IPS-15b (cell line): Measurements from ENCODE around the gene PFKFB2.

ENCODE experiments used
- H3K27me3 ChIP-seq: one replicate; pipeline ENCODE4 v1.6.1; 2013; ENCODE audit warnings: low read length; ENCODE audit not compliant: control insufficient read depth, insufficient read depth
- H3K36me3 ChIP-seq: one replicate; pipeline ENCODE4 v1.6.1; 2013; ENCODE audit warnings: low read length; ENCODE audit not compliant: control insufficient read depth, insufficient read depth
- H3K4me1 ChIP-seq: one replicate; pipeline ENCODE4 v1.6.1; 2013; ENCODE audit warnings: mild to moderate bottlenecking, low read length; ENCODE audit not compliant: control insufficient read depth, insufficient read depth
- H3K4me3 ChIP-seq: one replicate; pipeline ENCODE4 v1.5.1; 2013; ENCODE audit warnings: low read depth, low read length
- H3K9ac ChIP-seq: one replicate; pipeline ENCODE4 v1.6.1; 2013; ENCODE audit warnings: low read depth, mild to moderate bottlenecking, low read length
- H3K9me3 ChIP-seq: one replicate; pipeline ENCODE4 v1.6.1; 2013; ENCODE audit warnings: mild to moderate bottlenecking, low read length; ENCODE audit not compliant: control insufficient read depth, insufficient read depth

Gene PFKFB2

DNA sequence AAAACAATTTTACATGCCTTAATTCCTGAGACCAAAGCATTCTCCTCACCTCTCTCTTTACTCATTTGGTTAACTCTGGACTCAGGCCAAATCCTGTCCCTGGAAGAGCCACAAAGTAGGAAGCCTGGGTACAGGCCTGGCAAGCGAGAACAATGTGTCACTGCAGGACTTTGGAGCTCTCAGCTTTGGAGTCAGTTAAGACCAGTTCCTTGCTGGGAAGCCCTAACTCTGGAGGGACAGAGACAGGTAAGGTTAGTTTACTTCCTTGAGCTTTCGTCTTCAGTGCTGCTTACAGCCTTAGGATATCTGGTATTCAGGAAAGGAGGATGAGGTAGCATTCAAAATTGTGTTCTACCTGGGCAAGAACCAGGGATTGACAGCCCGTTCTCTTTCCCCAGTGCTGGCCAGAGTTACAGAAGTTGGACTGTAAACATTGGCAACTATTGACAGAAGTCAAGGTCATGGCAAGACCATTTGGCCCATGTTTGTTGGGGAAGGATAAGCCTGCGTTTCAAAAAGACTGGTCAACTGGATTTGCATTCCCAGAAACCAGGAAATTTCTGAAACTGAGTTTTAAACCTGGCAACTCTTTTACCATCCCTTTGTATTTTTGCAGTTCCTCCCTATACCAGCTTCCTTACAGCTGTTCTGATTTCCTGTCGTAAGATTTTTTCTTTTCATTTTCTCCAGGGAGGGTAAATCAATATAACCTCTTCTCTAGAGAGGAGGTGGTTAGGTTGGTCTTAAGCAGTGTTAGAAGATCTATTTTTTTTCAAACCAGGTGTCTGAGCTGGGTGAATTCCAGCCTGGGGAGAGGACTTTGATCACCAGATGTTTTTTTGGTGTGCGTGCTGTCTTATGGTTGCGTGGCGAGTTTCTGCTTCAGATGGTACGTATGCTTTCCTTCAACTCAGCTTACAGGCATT is 35.9 kb downstream of the PFKFB2 start, which contains the start of gene C4BPB:
Gene C4BPB, plus strand, starts transcription at position 160 of the 926 bp plus-strand sequence. Its CDS starts 672 bp downstream, at position 832.
- no peaks in the 10 kb centered on the region for H3K4me1 ChIP-seq
- H3K27me3 ChIP-seq = no peaks in the 10 kb centered on the region
- H3K36me3 ChIP-seq = no peaks in the 10 kb centered on the region
- H3K4me3 ChIP-seq = no peak within 1 kb of the TSS
- no peak within 1 kb of the TSS for H3K9ac ChIP-seq
- no peaks in the 10 kb centered on the region for H3K9me3 ChIP-seq

DNA sequence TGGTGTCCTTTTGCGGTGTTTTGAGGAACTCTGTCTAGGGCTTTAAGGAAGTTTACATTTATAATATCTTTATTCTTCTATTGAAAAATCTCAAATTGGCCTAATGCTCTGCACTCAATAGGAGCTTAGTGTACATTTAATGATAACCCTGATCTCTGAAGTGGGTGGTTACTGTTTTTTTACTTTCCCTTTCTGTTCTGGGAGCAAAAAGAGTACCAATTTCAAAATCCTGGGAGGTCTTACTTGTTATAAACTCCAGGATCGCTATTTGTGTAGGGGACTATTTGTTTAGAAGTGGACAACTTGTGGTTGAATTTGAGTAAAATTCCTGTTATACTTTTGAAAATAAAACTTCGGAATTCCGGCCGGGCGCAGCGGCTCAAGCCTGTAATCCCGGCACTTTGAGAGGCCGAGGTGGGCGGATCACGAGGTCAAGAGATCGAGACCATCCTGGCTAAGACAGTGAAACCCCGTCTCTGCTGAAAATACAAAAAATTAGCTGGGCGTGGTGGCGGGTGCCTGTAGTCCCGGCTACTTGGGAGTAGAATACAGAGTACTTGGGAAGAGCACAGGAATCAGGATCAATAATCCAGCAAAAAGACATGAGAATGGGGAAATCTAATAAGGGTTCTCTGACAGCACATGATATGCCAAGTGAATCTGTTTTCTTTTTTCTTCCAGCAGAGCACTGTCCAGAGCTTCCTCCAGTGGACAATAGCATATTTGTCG is 36.7 kb downstream of the PFKFB2 start:
- no peaks in the 10 kb centered on the region for H3K9me3 ChIP-seq
- no peak overlapping the region for H3K4me3 ChIP-seq
- no peaks in the 10 kb centered on the region for H3K36me3 ChIP-seq
- no peak overlapping the region for H3K9ac ChIP-seq
- H3K27me3 ChIP-seq = no peaks in the 10 kb centered on the region
- H3K4me1 ChIP-seq = no peaks in the 10 kb centered on the region

DNA sequence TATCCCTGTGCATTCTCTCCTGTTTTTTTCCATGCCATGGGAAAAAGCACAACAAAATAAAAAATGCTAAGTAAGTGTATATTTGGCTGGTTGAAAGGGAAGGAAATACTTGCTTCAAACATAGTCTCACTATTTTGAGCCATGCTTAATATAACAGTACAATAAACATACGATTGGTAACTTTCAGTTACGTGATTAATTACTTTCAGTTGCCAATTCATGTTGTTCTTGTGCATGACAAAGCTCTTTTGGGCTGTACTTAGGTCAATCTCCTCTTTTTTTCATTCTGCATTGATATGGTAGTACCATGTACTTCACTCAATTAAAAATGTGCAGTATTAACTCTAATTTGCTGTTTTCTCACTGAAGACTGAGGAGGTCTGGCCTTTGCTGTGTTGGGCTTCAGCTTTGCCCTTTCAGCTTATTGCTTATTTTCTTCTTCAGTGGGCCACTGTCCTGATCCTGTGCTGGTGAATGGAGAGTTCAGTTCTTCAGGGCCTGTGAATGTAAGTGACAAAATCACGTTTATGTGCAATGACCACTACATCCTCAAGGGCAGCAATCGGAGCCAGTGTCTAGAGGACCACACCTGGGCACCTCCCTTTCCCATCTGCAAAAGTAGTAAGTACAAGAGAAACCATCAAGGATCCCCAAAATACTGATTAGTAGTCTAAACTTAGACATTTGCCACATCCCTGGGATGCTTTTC is 38.3 kb downstream of the PFKFB2 start:
- Histone ChIP-seq H3K4me1 (no peaks in the 10 kb centered on the region), H3K36me3 (no peaks in the 10 kb centered on the region), H3K27me3 (no peaks in the 10 kb centered on the region), H3K4me3 (no peak overlapping the region), H3K9ac (no peak overlapping the region), H3K9me3 (no peaks in the 10 kb centered on the region)

DNA sequence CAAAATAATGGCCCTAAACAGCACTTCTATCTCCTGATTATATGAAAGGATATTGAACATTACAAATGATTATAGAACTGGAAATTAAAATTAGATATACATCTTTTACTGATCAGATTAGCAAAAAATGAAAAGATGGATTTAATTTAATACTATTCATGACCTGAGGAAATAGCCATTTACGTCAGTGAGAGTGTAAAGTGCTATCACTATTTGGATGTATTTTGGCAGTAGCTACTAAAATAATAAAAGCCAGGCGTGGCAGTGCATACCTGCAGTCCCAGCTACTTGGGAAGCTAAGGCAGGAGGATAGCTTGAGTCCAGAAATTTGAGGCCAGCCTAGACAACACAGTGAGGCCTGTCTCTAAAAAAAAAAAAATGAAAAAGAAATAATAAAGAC is 40.9 kb downstream of the PFKFB2 start:
- no peaks in the 10 kb centered on the region for H3K36me3 ChIP-seq
- H3K27me3 ChIP-seq = no peaks in the 10 kb centered on the region
- H3K9me3 ChIP-seq = peaks cover 6% of the 10 kb centered on the region
- H3K4me3 ChIP-seq = no peak overlapping the region
- H3K4me1 ChIP-seq = no peaks in the 10 kb centered on the region
- no peak overlapping the region for H3K9ac ChIP-seq

DNA sequence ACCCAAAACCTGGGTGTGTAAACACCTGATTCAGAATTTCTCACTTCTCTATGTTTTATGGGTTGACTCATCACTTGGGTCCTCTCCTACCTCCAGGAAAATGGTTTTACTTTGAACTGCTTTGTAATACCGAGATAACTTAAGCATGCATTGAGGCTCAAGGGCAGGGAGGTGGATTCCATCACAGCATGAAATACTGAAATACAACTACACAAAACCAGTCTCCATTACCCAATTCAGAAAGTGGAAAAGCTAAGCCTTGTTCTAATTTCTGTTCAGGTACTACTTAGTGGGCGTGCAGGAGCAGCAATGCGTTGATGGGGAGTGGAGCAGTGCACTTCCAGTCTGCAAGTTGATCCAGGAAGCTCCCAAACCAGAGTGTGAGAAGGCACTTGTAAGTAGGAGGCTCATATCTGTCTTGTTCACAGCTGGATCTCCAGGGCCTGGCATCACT is 44.8 kb downstream of the PFKFB2 start:
- no peak overlapping the region for H3K9ac ChIP-seq
- no peaks in the 10 kb centered on the region for H3K27me3 ChIP-seq
- H3K4me1 ChIP-seq = no peaks in the 10 kb centered on the region
- H3K36me3 ChIP-seq = no peaks in the 10 kb centered on the region
- peaks cover 6% of the 10 kb centered on the region for H3K9me3 ChIP-seq
- H3K4me3 ChIP-seq = no peak overlapping the region

DNA sequence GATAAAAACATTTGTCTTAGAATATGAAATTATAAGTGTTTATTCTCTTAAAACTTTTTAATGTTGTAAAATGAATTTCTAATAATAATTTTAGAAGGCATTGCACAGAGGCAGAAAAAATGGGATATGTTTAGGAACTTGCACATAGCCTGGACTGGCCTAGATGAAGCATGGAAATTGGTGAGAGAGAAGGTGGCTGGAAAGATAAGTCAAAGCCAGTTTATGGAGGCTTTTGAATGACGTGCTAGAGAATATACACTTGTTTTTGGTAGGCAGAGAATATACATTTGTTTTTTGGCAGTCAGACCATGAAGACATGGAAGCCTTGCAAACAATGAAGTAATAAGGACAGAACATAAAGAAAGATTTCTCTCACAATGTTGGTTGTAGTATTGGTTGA is 48.6 kb downstream of the PFKFB2 start:
- no peak overlapping the region for H3K4me3 ChIP-seq
- H3K27me3 ChIP-seq = no peaks in the 10 kb centered on the region
- H3K9me3 ChIP-seq = peaks cover 6% of the 10 kb centered on the region
- H3K4me1 ChIP-seq = no peaks in the 10 kb centered on the region
- no peak overlapping the region for H3K9ac ChIP-seq
- H3K36me3 ChIP-seq = no peaks in the 10 kb centered on the region

DNA sequence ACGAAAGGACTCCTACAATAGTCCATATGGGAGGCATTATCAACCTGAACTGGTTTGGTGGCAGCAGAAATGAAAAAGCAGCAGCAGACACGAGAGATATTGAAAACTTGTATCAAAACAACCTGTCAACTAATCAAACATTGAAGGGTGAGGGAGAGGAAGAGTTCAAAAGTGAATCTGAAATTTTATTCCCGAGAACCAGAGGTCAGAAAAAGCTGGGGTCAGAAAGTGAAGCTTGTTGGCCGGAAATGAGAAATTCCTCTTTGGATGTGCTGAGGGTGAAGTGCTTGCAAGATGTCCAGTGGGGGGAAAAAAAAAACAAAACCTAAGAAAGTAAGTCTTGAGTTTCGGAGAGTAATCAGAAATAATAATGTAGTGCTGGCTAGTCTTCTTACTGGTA is 49.1 kb downstream of the PFKFB2 start:
- no peak overlapping the region for H3K9ac ChIP-seq
- H3K27me3 ChIP-seq = no peaks in the 10 kb centered on the region
- no peak overlapping the region for H3K4me3 ChIP-seq
- no peaks in the 10 kb centered on the region for H3K4me1 ChIP-seq
- H3K36me3 ChIP-seq = no peaks in the 10 kb centered on the region
- peaks cover 6% of the 10 kb centered on the region for H3K9me3 ChIP-seq

DNA sequence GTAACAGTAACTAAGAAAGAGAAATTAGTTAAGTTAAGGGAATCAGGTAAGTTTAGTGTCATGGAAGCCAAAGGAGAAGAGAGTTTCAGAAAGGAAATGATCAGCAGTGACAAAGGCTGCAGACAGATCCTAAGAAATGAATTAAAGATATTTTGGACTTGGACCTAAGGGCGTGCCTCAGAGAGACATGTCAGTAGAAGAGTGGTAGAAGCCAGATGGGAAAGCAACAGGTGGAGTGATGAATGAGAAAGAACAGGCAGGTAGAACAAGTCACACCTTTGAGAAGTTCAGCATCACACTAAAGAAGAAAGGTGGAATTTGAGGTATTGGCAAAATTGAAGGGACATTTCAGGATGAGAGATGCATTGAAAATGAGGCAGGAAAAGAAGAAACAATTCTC is 49.6 kb downstream of the PFKFB2 start:
- H3K4me1 ChIP-seq = no peaks in the 10 kb centered on the region
- H3K9me3 ChIP-seq = peaks cover 6% of the 10 kb centered on the region
- H3K4me3 ChIP-seq = no peak overlapping the region
- no peaks in the 10 kb centered on the region for H3K36me3 ChIP-seq
- H3K27me3 ChIP-seq = no peaks in the 10 kb centered on the region
- H3K9ac ChIP-seq = no peak overlapping the region

DNA sequence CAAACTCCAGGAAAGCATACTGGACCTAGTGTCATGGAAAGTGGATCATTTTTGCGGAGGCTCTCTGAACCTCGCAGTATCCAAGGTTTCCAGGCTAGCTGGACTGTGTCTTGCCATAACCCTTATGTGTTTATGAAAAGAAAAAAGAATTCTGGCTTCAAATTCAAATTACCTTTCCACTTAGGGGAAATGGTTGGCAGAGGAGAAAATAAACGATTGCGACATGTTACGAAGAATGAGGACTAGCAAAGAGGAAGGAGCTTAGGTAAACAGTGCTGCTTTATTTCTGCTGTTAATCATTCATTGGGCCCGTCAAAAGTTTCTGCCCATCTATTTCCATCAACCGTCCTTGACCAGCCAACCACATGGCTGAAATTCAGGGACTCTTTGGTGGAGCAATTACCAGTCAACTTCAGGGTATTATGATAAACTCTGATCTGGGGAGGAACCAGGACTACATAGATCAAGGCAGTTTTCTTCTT is 50.9 kb downstream of the PFKFB2 start, which contains the start of gene C4BPA:
Gene C4BPA, plus strand, starts transcription at position 342 of the 482 bp plus-strand sequence. CDS start 8,793 bp downstream, outside the sequence.
- Histone ChIP-seq H3K4me1 (no peaks in the 10 kb centered on the region), H3K4me3 (no peak within 1 kb of the TSS), H3K9me3 (no peaks in the 10 kb centered on the region), H3K36me3 (no peaks in the 10 kb centered on the region), H3K27me3 (no peaks in the 10 kb centered on the region), H3K9ac (no peak within 1 kb of the TSS)

DNA sequence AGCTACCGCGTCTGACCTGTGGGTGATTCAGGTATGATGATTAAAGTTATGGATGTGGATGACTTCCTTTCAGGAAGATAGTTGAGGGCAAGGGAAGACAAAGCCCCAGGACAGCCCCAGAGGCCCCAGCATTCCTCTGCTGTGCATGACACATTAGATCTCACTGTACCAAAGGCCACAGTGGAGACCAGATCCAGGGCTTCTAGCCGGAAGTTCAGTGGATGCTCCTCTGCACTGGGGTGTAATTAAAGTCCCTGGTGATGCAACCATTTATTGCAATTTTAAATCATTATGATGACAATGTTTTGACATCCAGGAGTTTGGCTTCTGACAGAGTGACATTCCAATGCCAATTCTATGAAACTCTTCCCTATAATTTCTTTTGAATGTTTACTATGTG is 55.9 kb downstream of the PFKFB2 start:
- Histone ChIP-seq H3K4me1 (no peaks in the 10 kb centered on the region), H3K36me3 (no peaks in the 10 kb centered on the region), H3K9ac (no peak overlapping the region), H3K4me3 (no peak overlapping the region), H3K27me3 (no peaks in the 10 kb centered on the region), H3K9me3 (no peaks in the 10 kb centered on the region)

DNA sequence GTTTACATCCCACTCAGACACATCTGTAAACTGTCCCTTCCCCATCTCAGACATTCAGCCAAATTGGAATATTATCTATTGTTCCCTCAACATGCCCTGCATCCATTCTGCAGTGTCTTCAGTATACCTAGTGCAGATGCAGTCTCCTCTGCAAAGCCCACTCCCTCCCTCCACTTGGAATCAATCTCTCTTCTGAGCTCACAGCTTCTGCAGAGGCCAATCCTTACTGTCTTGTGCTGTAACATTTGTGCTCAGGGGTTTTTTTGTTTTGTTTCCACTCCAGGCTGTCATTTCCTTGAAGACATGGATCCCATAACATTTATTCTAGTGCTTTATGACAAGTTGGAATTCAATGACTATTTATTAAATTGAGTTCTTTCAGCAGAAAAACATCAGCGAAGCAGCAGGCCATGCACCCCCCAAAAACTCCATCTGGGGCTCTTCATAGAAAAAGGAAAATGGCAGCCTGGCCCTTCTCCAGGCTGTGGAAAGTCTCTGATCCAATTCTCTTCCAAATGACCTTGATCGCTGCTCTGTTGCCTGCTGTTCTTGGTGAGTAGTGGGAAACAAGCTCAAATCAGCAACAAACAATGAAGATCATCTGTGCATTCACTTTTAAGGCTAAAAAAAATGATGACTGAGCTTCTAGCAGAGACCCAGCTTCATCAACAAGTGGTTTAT is 59.7 kb downstream of the PFKFB2 start:
- Histone ChIP-seq H3K9ac (no peak overlapping the region), H3K27me3 (no peaks in the 10 kb centered on the region), H3K36me3 (no peaks in the 10 kb centered on the region), H3K4me1 (no peaks in the 10 kb centered on the region), H3K9me3 (no peaks in the 10 kb centered on the region), H3K4me3 (no peak overlapping the region)
